ENCODE results near the gene MACF1.

DNA sequence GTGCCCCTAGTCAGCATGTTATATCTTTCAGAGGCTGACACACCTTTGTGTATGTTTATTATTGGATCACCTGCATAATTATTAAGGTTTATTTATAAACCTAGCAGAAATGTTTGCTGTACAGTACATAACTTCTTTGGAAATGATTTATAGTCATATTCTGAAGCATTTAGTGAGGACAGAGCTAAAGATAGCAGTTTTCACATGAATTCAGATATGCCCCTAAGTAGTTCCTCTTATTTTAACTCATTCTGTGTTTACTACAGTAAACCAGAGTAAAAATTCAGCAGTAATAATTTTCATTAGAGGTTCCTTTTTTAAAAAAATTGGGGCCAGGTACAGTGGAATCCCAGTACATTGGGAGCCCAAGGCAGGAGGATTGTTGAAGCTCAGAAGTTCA lies 265.5 kb downstream of the MACF1 start:
- TF ChIP-seq, protein P1, sequence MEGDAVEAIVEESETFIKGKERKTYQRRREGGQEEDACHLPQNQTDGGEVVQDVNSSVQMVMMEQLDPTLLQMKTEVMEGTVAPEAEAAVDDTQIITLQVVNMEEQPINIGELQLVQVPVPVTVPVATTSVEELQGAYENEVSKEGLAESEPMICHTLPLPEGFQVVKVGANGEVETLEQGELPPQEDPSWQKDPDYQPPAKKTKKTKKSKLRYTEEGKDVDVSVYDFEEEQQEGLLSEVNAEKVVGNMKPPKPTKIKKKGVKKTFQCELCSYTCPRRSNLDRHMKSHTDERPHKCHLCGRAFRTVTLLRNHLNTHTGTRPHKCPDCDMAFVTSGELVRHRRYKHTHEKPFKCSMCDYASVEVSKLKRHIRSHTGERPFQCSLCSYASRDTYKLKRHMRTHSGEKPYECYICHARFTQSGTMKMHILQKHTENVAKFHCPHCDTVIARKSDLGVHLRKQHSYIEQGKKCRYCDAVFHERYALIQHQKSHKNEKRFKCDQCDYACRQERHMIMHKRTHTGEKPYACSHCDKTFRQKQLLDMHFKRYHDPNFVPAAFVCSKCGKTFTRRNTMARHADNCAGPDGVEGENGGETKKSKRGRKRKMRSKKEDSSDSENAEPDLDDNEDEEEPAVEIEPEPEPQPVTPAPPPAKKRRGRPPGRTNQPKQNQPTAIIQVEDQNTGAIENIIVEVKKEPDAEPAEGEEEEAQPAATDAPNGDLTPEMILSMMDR (IDR thresholded peaks at IDR 0.05) = no peak
- no peak for TF ChIP-seq EZH2 (IDR thresholded peaks at IDR 0.05; ENCODE audit: borderline replicate concordance, insufficient read depth, low read depth, low read length, poor library complexity, severe bottlenecking)
